HG02943 (cell line): ENCODE measurements around the gene UNC13A.

ENCODE experiments used
- ATAC-seq: cut with Tn5 transposase; IDR thresholded peaks from one replicate; pipeline ENCODE4 v1.9.1; 2021; ENCODE audit warnings: mild to moderate bottlenecking, low read depth, moderate library complexity; ENCODE audit not compliant: unreplicated experiment

The UNC13A gene

DNA sequence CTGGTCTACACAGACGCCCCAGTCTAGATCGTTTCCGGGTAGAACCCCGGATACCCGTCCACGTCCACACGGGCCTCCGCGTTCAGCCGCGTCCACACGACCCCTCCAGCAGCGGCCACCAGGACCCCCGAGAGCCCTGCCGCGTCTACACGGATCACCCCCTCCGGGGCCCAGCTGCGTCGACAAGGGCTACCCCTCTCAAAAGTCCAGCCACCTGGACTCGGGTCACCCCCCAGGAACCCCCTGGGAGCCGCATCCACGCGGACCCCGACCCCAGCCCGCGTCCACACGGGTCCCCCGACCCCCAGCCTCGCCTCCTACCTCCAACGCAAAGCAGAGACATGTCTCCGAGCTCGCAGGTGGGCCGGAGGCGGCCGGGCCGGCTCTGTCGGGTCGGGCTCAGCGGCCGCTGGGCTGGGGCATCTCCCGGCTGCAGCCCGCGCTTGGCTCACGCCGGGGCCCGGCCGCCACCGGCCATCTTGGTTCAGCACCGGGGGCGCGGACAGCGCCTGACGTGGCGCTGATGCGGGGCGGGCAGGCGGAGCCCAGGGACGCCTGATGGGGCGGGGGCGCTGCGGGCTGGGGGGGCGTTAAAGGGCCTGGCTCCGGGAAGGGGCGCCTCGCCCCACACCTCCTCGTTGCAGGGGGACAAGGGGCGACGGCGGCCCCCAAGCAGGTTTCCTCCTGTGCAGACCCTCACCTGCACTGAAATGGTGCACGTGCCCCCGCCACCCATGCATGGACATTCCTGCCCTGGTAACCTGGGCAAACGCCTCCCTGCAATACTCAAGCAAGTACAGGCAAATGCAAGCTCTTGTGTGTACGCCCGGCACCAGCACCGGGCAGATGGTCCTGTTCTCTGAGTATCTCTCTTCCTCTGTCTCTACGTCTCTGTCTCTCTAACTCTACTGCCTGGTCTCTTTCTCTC is at the start of gene UNC13A:
TSS of gene UNC13A (minus strand) at position 498 of the 928 bp plus-strand sequence. CDS start at position 343, 155 bp downstream.
- ATAC-seq = no peak

- ATAC-seq = no peak
Observed at GRCh38 chr19:17737690-17738153, 49.6 kb upstream of the UNC13A start.

GRCh38 chr19:17735410-17735809 is 47.3 kb upstream of the UNC13A start:
- no peak for ATAC-seq

GRCh38 chr19:17734146-17734545 is 46.0 kb upstream of the UNC13A start:
- ATAC-seq = no peak

DNA sequence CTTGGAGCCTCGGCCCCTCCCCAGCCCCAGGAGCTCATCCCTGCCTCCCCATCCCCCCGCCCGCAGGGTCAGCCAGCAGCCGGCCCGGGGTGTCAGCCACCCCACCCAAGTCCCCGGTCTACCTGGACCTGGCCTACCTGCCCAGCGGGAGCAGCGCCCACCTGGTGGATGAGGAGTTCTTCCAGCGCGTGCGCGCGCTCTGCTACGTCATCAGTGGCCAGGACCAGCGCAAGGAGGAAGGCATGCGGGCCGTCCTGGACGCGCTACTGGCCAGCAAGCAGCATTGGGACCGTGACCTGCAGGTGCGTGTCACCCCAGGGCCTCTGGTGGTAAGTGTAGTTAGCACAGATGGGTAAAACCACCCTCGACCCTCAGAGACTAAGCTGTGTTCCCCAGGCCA is 45.0 kb upstream of the UNC13A start:
- ATAC-seq = no peak

- no peak for ATAC-seq
Observed at GRCh38 chr19:17727843-17728242, 39.7 kb upstream of the UNC13A start.

DNA sequence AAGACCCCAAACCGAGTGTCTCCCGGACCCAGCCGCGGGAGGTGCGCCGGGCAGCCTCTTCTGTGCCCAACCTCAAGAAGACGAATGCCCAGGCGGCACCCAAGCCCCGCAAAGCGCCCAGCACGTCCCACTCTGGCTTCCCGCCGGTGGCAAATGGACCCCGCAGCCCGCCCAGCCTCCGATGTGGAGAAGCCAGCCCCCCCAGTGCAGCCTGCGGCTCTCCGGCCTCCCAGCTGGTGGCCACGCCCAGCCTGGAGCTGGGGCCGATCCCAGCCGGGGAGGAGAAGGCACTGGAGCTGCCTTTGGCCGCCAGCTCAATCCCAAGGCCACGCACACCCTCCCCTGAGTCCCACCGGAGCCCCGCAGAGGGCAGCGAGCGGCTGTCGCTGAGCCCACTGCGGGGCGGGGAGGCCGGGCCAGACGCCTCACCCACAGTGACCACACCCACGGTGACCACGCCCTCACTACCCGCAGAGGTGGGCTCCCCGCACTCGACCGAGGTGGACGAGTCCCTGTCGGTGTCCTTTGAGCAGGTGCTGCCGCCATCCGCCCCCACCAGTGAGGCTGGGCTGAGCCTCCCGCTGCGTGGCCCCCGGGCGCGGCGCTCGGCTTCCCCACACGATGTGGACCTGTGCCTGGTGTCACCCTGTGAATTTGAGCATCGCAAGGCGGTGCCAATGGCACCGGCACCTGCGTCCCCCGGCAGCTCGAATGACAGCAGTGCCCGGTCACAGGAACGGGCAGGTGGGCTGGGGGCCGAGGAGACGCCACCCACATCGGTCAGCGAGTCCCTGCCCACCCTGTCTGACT is 39.0 kb upstream of the UNC13A start:
- no peak for ATAC-seq

- ATAC-seq = no peak
Observed at GRCh38 chr19:17726136-17726741, 38.1 kb upstream of the UNC13A start.

DNA sequence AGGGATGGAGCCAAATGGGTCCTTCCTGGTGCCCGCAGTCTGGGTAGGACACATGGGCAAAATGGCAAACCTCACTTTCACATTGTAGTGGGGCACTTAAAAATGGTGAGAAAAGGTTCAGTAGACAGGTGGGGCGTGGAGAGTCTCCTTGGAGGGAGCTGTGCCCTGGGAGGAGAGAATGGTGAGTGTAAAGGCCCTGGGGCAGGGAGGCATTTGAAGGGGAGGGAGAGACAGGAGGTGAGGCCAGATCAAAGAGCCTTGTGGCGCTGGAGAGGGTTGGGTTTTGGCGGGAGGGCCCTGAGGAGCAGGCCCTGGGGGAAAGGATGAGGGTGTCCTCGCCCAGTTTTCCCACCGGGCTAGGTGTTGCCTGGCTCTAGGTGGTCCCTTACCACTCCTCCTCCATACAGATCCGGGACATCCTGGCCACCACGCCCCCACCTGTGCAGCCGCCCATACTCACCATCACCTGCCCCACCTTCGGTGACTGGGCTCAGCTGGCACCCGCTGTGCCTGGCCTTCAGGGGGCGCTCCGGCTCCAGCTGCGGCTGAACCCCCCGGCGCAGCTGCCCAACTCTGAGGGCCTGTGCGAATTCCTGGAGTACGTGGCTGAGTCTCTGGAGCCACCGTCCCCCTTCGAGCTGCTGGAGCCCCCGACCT is 37.4 kb upstream of the UNC13A start:
- ATAC-seq = no peak

DNA sequence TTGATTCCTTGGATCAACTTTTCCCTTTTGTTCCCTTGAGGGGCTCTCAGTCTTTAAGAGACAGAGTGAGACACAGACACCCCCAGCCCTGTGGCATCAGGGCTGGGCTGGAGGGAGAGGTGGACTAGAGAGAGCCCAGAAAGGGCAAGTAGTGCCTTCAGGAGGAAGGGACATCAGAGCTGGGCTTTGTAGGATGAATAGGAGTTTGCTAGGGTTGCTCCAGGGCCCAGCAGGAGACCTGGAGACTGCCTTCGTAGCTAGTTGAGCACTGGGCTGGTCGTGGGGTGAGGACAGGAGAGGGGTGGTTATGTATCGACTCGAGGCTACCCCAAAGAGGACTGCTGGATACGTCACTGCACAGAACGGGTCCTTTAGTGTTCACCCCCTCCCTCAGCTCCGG is 36.5 kb upstream of the UNC13A start:
- ATAC-seq = no peak

- no peak for ATAC-seq
Observed at GRCh38 chr19:17722655-17723240, 34.6 kb upstream of the UNC13A start.

DNA sequence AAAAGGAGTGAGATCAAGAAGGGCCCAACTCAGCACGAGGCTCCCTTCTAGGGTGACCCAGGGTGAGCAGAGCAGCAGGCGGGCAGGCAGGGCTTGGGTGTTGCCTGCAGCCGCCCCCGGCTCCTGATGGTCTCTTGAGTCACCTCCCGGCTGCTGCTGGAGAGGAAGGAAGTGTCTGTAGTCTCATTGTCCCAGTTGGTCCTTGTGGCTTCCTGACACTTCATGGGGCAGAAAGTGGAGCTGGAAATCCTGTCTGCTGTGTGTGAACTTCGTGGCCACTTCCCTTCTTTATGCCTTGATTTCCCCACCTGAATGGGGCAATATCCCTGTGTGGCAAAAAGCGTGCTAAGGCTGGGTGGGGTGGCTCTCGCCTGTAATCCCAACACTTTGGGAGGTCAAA is 33.7 kb upstream of the UNC13A start:
- ATAC-seq = no peak

GRCh38 chr19:17721111-17721628 is 33.0 kb upstream of the UNC13A start:
- no peak for ATAC-seq

DNA sequence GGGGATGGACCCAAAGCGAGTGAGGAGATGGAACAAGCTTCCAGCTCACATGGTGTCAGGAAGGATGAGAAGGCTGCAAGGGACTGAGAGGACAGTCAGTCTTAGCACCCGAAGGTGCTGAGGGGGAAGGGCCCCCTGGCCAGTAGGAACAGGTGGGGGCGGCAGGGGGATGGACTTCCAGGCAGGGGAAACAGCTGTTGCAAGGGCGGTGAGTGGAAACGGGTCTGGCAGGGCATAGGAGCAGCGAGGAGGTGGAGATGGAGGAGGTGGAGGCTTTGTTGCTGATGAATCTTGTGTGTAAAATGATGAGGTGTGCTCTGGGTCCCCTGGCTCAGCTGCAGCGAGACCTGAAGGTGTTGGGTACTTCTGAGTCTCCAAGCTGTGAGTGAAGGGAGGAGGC is 32.3 kb upstream of the UNC13A start:
- ATAC-seq = no peak

DNA sequence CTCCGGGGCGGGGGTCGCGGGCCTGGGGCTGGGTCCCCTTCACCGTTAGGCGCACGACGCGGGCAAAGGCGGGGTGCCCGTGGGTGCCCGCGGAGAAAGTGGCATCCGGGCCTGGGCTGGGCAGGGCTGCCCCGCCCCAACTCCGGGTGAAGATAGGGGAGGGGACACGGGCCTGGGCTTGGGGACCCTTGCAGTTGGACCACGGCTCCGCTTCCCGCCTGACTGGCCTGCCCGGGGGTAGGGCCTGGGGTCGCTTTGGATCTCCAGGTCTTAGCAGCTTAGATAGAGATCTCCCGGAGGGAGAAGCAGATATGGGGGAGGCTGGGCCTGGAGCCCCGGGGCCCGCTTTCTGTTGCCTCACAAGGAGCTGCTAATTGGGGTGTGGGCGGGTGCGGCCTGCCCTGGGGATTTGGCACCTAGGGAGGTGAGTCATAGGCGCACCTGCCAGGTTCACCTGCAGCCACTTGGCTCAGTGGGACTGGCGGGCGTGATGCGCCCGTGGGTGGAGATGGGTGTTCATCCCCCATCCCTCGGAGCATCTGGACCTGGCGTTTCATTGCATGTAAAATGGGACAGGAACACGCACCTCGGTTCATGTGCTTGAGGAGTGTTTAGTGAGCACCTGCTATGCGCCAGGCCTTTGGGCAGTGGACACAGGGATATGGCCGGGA is 31.7 kb upstream of the UNC13A start:
- ATAC-seq = peak; percentile 23

GRCh38 chr19:17718947-17719711 is 31.0 kb upstream of the UNC13A start, which contains the start of gene MAP1S:
MAP1S (plus strand) TSS chr19:17719480; CDS start chr19:17719503, 23 bp downstream.
- ATAC-seq = peak; percentile 65

- ATAC-seq = no peak
Observed at GRCh38 chr19:17718550-17718946, 30.4 kb upstream of the UNC13A start.

GRCh38 chr19:17716309-17716929 is 28.3 kb upstream of the UNC13A start:
- no peak for ATAC-seq
